Activated T-helper 2 cell treated with anti-CD3 and anti-CD28 coated beads, Interferon-gamma antibody, Interleukin-2, Interleukin-4, amounts not matched to agents 10 μg/mL and 5 μg/mL and 100 μg/mL, durations not matched to agents 14 hours and 24 hours and 36 hours (primary cell): ENCODE results near the gene EPHA3. TPM values are rescaled to one million over a fixed set of nuclear protein-coding genes. Genes with fewer than 3 reads are reported as not detected.

Experiments
- DNase-seq: peaks from one replicate; pipeline ENCODE4 v3.0.0; 2021; ENCODE audit warnings: low spot score
- H3K27ac Mint-ChIP-seq: one replicate; pipeline ENCODE4 v1.8.0; 2021; ENCODE audit warnings: mixed read lengths
- H3K27me3 Mint-ChIP-seq: one replicate; pipeline ENCODE4 v1.8.0; 2021; ENCODE audit warnings: low read depth, mixed read lengths
- H3K36me3 Mint-ChIP-seq: one replicate; pipeline ENCODE4 v1.8.0; 2021; ENCODE audit warnings: low read depth, mixed read lengths
- H3K4me1 Mint-ChIP-seq: one replicate; pipeline ENCODE4 v1.8.0; 2021; ENCODE audit warnings: low read depth, mixed read lengths
- H3K4me3 Mint-ChIP-seq: one replicate; pipeline ENCODE4 v1.8.0; 2021; ENCODE audit warnings: low read depth, mild to moderate bottlenecking, moderate library complexity, mixed read lengths
- H3K9me3 Mint-ChIP-seq: one replicate; pipeline ENCODE4 v1.8.0; 2021; ENCODE audit warnings: mixed read lengths
- intact Hi-C: fragments of 100-400 bp; cut with micrococcal nuclease; formaldehyde crosslinking; loops from one replicate; pipeline ENCODE4 v1.15.1; 2023
- total RNA-seq: library from RNA; stranded (reverse); gene quantifications from 2 replicates; pipeline ENCODE4 v1.2.3, GENCODE V29; 2022

EPHA3 gene
- total RNA-seq, 1 donor from 2014 or later = not detected

DNA sequence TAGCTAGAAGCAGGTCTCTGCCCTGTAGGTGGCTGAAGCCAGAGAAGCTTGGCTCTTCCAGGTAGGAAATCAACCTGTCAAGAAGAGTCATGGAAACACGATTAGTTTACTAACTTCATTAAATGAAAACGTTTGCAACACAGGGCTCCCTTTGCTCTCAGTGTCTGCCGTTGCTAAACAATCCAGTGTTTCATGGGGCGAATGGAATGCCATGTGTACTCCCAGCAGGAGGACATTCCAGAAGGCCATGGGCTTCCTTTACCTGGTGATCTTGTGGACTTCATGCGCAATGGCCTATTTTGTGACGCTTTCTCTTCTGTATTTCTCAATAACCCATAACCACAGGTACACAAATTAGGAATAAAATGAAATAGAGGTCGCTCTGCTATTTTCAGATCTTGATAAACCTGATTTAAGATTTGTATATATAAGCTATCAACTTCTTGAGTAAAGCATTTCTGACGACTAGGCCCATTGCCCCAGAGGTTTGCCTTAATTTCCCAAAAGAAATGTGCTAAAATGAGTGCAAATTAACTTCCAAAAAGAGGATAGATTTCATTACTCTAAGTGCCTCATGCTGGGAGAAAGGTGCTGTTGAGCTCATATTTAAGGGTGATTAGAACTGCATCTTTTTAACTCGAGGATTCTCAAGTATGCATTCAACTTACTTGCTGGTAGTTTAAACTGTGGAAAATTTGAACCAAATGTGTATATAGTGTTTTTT lies 171.0 kb downstream of the EPHA3 start:
- Mint-ChIP-seq H3K4me1 (no peaks in the 10 kb centered on the region), H3K36me3 (no peaks in the 10 kb centered on the region), H3K27ac (no peak overlapping the region), H3K27me3 (no peaks in the 10 kb centered on the region), H3K9me3 (no peaks in the 10 kb centered on the region), H3K4me3 (no peak overlapping the region)
- intact Hi-C loops = no loop called here
- DNase-seq = no peak

GRCh38 chr3:89280301-89280700 lies 172.9 kb downstream of the EPHA3 start:
- Mint-ChIP-seq H3K27ac (no peak overlapping the region), H3K27me3 (no peaks in the 10 kb centered on the region)

DNA sequence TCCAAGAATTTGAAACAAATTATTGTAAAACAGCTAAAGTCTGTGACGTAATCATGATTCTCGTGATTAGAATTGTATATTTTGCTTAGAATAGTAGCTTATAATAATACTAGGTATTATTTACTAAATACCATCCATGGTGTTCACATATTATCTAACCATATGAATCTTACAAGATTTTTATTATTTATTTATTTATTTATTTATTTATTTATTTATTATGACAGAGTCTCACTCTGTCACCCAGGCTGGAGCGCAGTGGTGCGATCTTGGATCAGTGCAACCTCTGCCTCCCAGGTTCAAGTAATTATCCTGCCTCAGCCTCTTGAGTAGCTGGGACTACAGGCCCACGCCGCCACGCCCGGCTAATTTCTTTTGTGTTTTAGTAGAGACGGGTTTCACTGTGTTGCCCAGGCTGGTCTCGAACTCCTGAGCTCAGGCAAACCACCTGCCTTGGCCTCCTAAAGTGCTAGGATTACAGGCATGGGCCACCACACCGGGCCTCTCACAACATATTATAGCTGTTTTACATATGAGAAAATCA lies 173.5 kb downstream of the EPHA3 start:
- DNase-seq = no peak
- Mint-ChIP-seq H3K4me3 (no peak overlapping the region), H3K27ac (no peak overlapping the region), H3K4me1 (no peaks in the 10 kb centered on the region), H3K36me3 (no peaks in the 10 kb centered on the region), H3K9me3 (peaks cover 9% of the 10 kb centered on the region), H3K27me3 (no peaks in the 10 kb centered on the region)
- intact Hi-C loops = no loop called here

More at GRCh38 chr3:89280301-89280700, 172.9 kb downstream of the EPHA3 start:
- Mint-ChIP-seq H3K36me3 (no peaks in the 10 kb centered on the region), H3K9me3 (peaks cover 3% of the 10 kb centered on the region), H3K4me3 (no peak overlapping the region), H3K4me1 (no peaks in the 10 kb centered on the region)
- intact Hi-C loops = no loop called here
- no peak for DNase-seq

GRCh38 chr3:89287902-89288508 lies 180.6 kb downstream of the EPHA3 start:
- intact Hi-C loops = no loop called here
- Mint-ChIP-seq H3K36me3 (no peaks in the 10 kb centered on the region), H3K4me1 (no peaks in the 10 kb centered on the region), H3K27ac (no peak overlapping the region), H3K9me3 (peaks cover 30% of the 10 kb centered on the region), H3K4me3 (no peak overlapping the region), H3K27me3 (no peaks in the 10 kb centered on the region)
- no peak for DNase-seq

- H3K9me3 Mint-ChIP-seq = peaks cover 31% of the 10 kb centered on the region
- H3K27ac Mint-ChIP-seq = no peak overlapping the region
- no peak for DNase-seq
- no peaks in the 10 kb centered on the region for H3K36me3 Mint-ChIP-seq
- no peaks in the 10 kb centered on the region for H3K4me1 Mint-ChIP-seq
- H3K27me3 Mint-ChIP-seq = no peaks in the 10 kb centered on the region
- intact Hi-C loops = no loop called here
- H3K4me3 Mint-ChIP-seq = no peak overlapping the region
Measured at GRCh38 chr3:89289574-89290190, 182.3 kb downstream of the EPHA3 start.

GRCh38 chr3:89297199-89297598 lies 189.8 kb downstream of the EPHA3 start:
- peaks cover 20% of the 10 kb centered on the region for H3K9me3 Mint-ChIP-seq
- no peaks in the 10 kb centered on the region for H3K27me3 Mint-ChIP-seq
- H3K4me1 Mint-ChIP-seq = no peaks in the 10 kb centered on the region
- no peaks in the 10 kb centered on the region for H3K36me3 Mint-ChIP-seq
- no peak overlapping the region for H3K4me3 Mint-ChIP-seq
- no peak overlapping the region for H3K27ac Mint-ChIP-seq
- intact Hi-C loops = no loop called here
- DNase-seq = no peak

DNA sequence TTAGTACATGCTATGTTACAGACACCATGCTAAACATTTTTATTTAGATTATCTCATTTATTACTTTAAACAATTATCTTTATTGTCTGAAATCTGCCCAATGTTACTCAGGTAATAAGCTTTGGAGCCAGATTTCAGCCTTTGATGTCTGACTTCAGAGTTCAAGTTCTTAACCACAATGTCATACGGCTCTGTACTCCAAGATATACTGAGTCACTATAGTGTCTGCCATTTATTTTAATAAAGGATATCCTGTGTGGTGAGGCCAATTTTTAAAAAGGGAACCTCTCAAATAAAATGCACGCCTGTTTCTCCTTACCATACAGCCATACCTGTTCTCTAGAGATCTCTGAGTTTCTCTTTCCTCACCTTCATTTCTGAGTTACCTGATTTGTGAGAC lies 193.1 kb downstream of the EPHA3 start:
- Mint-ChIP-seq H3K27ac (no peak overlapping the region), H3K4me3 (no peak overlapping the region), H3K27me3 (no peaks in the 10 kb centered on the region), H3K9me3 (peaks cover 24% of the 10 kb centered on the region), H3K36me3 (no peaks in the 10 kb centered on the region), H3K4me1 (no peaks in the 10 kb centered on the region)
- intact Hi-C loops = no loop called here
- DNase-seq = no peak

- intact Hi-C loops = no loop called here
- DNase-seq = no peak
- Mint-ChIP-seq H3K27ac (no peak overlapping the region), H3K36me3 (no peaks in the 10 kb centered on the region), H3K27me3 (no peaks in the 10 kb centered on the region), H3K9me3 (peaks cover 27% of the 10 kb centered on the region), H3K4me1 (no peaks in the 10 kb centered on the region), H3K4me3 (no peak overlapping the region)
Measured at GRCh38 chr3:89300981-89301380, 193.6 kb downstream of the EPHA3 start.

- intact Hi-C loops = no loop called here
- peaks cover 25% of the 10 kb centered on the region for H3K9me3 Mint-ChIP-seq
- H3K4me3 Mint-ChIP-seq = no peak overlapping the region
- no peaks in the 10 kb centered on the region for H3K27me3 Mint-ChIP-seq
- no peak for DNase-seq
- H3K36me3 Mint-ChIP-seq = no peaks in the 10 kb centered on the region
- H3K4me1 Mint-ChIP-seq = no peaks in the 10 kb centered on the region
- H3K27ac Mint-ChIP-seq = no peak overlapping the region
Measured at GRCh38 chr3:89303701-89304100, 196.3 kb downstream of the EPHA3 start.

DNA sequence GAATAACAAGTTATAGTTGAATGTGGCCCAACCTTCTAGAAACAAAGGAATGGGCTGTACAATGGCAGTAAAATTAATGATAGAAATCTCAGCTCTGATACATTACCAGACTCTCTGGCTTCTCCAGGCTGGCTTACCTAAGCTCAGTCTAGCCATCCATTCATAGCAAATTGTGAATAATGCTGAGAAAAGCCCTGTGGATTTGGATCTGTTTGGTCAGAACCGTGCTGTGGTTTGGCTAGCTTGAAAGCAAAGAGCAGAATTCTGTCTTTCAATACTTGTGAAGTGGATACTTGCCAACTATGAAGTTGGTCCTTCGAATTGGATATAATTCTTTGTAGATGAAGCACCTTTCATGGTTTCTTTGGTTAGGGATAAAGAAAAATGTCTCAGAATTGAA lies 199.1 kb downstream of the EPHA3 start:
- Mint-ChIP-seq H3K27ac (no peak overlapping the region), H3K4me1 (no peaks in the 10 kb centered on the region), H3K27me3 (no peaks in the 10 kb centered on the region), H3K4me3 (no peak overlapping the region), H3K36me3 (no peaks in the 10 kb centered on the region), H3K9me3 (peaks cover 27% of the 10 kb centered on the region)
- no peak for DNase-seq
- intact Hi-C loops = no loop called here

GRCh38 chr3:89311581-89311980 lies 204.2 kb downstream of the EPHA3 start:
- Mint-ChIP-seq H3K27me3 (no peaks in the 10 kb centered on the region), H3K36me3 (no peaks in the 10 kb centered on the region), H3K9me3 (peaks cover 18% of the 10 kb centered on the region), H3K4me3 (no peak overlapping the region), H3K27ac (no peak overlapping the region), H3K4me1 (no peaks in the 10 kb centered on the region)
- intact Hi-C loops = no loop called here
- DNase-seq = no peak

DNA sequence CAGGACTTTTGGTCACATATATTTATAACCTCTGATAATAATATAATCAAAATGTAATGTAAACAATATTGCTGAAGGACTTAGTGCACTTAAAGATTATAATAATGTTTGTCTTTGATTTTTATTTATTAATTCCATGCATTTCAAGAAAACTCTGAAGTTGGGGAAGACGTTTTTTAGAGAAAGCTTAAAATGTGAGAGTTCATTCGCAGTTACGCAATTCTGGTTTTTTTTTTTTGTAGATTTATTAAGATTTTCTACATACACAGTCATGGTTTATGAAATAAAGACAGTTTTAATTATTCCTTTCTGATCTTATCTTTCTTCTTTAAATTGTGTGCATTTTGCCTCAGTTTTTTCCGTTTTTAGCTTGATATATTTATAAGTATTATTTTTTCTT lies 204.7 kb downstream of the EPHA3 start:
- DNase-seq = no peak
- H3K9me3 Mint-ChIP-seq = peaks cover 18% of the 10 kb centered on the region
- H3K4me3 Mint-ChIP-seq = no peak overlapping the region
- no peaks in the 10 kb centered on the region for H3K36me3 Mint-ChIP-seq
- H3K4me1 Mint-ChIP-seq = no peaks in the 10 kb centered on the region
- H3K27me3 Mint-ChIP-seq = no peaks in the 10 kb centered on the region
- H3K27ac Mint-ChIP-seq = no peak overlapping the region
- intact Hi-C loops = no loop called here

- DNase-seq = no peak
- Mint-ChIP-seq H3K27me3 (no peaks in the 10 kb centered on the region), H3K4me3 (no peak overlapping the region), H3K36me3 (no peaks in the 10 kb centered on the region), H3K4me1 (no peaks in the 10 kb centered on the region), H3K27ac (no peak overlapping the region), H3K9me3 (peaks cover 10% of the 10 kb centered on the region)
- intact Hi-C loops = no loop called here
Measured at GRCh38 chr3:89314454-89315098, 207.2 kb downstream of the EPHA3 start.
